ENCODE results near the gene YEATS2. TPM values are rescaled to one million over a fixed set of nuclear protein-coding genes. Genes with fewer than 3 reads are reported as not detected.

Gene YEATS2
- total RNA-seq, 1 donor from 2014 or later = 65.1 TPM

GRCh38 chr3:183807209-183807728, 109.7 kb downstream of the YEATS2 start:
- peaks cover 2% of the 10 kb centered on the region for H3K4me1 Mint-ChIP-seq (ENCODE audit: unreplicated experiment)
- no peak overlapping the region for H3K4me3 Mint-ChIP-seq (ENCODE audit: unreplicated experiment)
- no peak overlapping the region for H3K27ac Mint-ChIP-seq (ENCODE audit: unreplicated experiment)
- no peaks in the 10 kb centered on the region for H3K9me3 Mint-ChIP-seq (ENCODE audit: unreplicated experiment)
- no peak for DNase-seq (ENCODE audit: low spot score)
- H3K27me3 Mint-ChIP-seq (ENCODE audit: unreplicated experiment) = no peaks in the 10 kb centered on the region
- peaks cover 61% of the 10 kb centered on the region for H3K36me3 Mint-ChIP-seq (ENCODE audit: low read depth, unreplicated experiment)
- no peak for TF ChIP-seq CTCF (IDR thresholded peaks at IDR 0.05; ENCODE audit: unreplicated experiment)

- no peak for TF ChIP-seq CTCF (IDR thresholded peaks at IDR 0.05; ENCODE audit: unreplicated experiment)
- H3K4me1 Mint-ChIP-seq (ENCODE audit: unreplicated experiment) = peaks cover 2% of the 10 kb centered on the region
- DNase-seq (ENCODE audit: low spot score) = no peak
- no peaks in the 10 kb centered on the region for H3K9me3 Mint-ChIP-seq (ENCODE audit: unreplicated experiment)
- no peaks in the 10 kb centered on the region for H3K27me3 Mint-ChIP-seq (ENCODE audit: unreplicated experiment)
- no peak overlapping the region for H3K4me3 Mint-ChIP-seq (ENCODE audit: unreplicated experiment)
- H3K27ac Mint-ChIP-seq (ENCODE audit: unreplicated experiment) = no peak overlapping the region
- peaks cover 66% of the 10 kb centered on the region for H3K36me3 Mint-ChIP-seq (ENCODE audit: low read depth, unreplicated experiment)
Measured at GRCh38 chr3:183807881-183808280, 110.3 kb downstream of the YEATS2 start.

GRCh38 chr3:183808355-183808754, 110.8 kb downstream of the YEATS2 start:
- no peak for DNase-seq (ENCODE audit: low spot score)
- H3K27ac Mint-ChIP-seq (ENCODE audit: unreplicated experiment) = no peak overlapping the region
- no peak for TF ChIP-seq CTCF (IDR thresholded peaks at IDR 0.05; ENCODE audit: unreplicated experiment)
- H3K27me3 Mint-ChIP-seq (ENCODE audit: unreplicated experiment) = no peaks in the 10 kb centered on the region
- peaks cover 2% of the 10 kb centered on the region for H3K4me1 Mint-ChIP-seq (ENCODE audit: unreplicated experiment)
- no peak overlapping the region for H3K4me3 Mint-ChIP-seq (ENCODE audit: unreplicated experiment)
- H3K9me3 Mint-ChIP-seq (ENCODE audit: unreplicated experiment) = no peaks in the 10 kb centered on the region
- peaks cover 64% of the 10 kb centered on the region for H3K36me3 Mint-ChIP-seq (ENCODE audit: low read depth, unreplicated experiment)

GRCh38 chr3:183809270-183809669, 111.7 kb downstream of the YEATS2 start:
- H3K27ac Mint-ChIP-seq (ENCODE audit: unreplicated experiment) = no peak overlapping the region
- H3K36me3 Mint-ChIP-seq (ENCODE audit: low read depth, unreplicated experiment) = peaks cover 56% of the 10 kb centered on the region
- H3K4me1 Mint-ChIP-seq (ENCODE audit: unreplicated experiment) = peaks cover 2% of the 10 kb centered on the region
- no peaks in the 10 kb centered on the region for H3K9me3 Mint-ChIP-seq (ENCODE audit: unreplicated experiment)
- DNase-seq (ENCODE audit: low spot score) = no peak
- H3K4me3 Mint-ChIP-seq (ENCODE audit: unreplicated experiment) = no peak overlapping the region
- H3K27me3 Mint-ChIP-seq (ENCODE audit: unreplicated experiment) = peaks cover 2% of the 10 kb centered on the region
- no peak for TF ChIP-seq CTCF (IDR thresholded peaks at IDR 0.05; ENCODE audit: unreplicated experiment)

GRCh38 chr3:183810643-183811594, 113.3 kb downstream of the YEATS2 start:
- Mint-ChIP-seq H3K36me3 (ENCODE audit: low read depth, unreplicated experiment) (peaks cover 55% of the 10 kb centered on the region), H3K27ac (ENCODE audit: unreplicated experiment) (no peak overlapping the region), H3K4me3 (ENCODE audit: unreplicated experiment) (no peak overlapping the region), H3K4me1 (ENCODE audit: unreplicated experiment) (peaks cover 2% of the 10 kb centered on the region), H3K27me3 (ENCODE audit: unreplicated experiment) (peaks cover 5% of the 10 kb centered on the region), H3K9me3 (ENCODE audit: unreplicated experiment) (no peaks in the 10 kb centered on the region)
- TF ChIP-seq CTCF (IDR thresholded peaks at IDR 0.05; ENCODE audit: unreplicated experiment) = no peak
- no peak for DNase-seq (ENCODE audit: low spot score)
